HepG2 (cell line): Measurements from ENCODE around the gene TPD52L2. TPM values are rescaled to one million over a fixed set of nuclear protein-coding genes. Genes with fewer than 3 reads are reported as not detected.

ENCODE experiments used
- FOXK1 ChIP-seq: sonication (generic); formaldehyde crosslinking; IDR thresholded peaks from 2 replicates; pipeline ENCODE4 v1.4.0; 2020; ENCODE audit warnings: low read depth, missing genetic modification reagents, borderline replicate concordance
- GLMP ChIP-seq: sonication (generic); formaldehyde crosslinking; IDR thresholded peaks from 2 replicates; pipeline ENCODE4 v1.9.0; 2021; ENCODE audit warnings: missing genetic modification reagents, mild to moderate bottlenecking, borderline replicate concordance
- HOXA9 ChIP-seq: sonication (generic); formaldehyde crosslinking; IDR thresholded peaks from 2 replicates; pipeline ENCODE4 v1.8.1; 2022; ENCODE audit warnings: missing genetic modification reagents, mild to moderate bottlenecking, moderate library complexity, borderline replicate concordance
- MIER2 ChIP-seq: IDR thresholded peaks from 2 replicates; pipeline ENCODE4 v1.6.1; 2016; ENCODE audit warnings: missing biosample characterization, missing genetic modification reagents
- MTERF4 ChIP-seq: sonication (generic); formaldehyde crosslinking; IDR thresholded peaks from 2 replicates; pipeline ENCODE4 v1.8.0; 2023; ENCODE audit warnings: mild to moderate bottlenecking, missing genetic modification reagents
- NR2F6 ChIP-seq, 2 experiments: IDR thresholded peaks; 2 replicates each; pipeline ENCODE4 v1.6.1; 2016; ENCODE audit warnings: antibody characterized with exemption in 1 of 2, mild to moderate bottlenecking in 1 of 2
- PLSCR1 ChIP-seq: sonication (generic); formaldehyde crosslinking; IDR thresholded peaks from 2 replicates; pipeline ENCODE4 v1.5.0; 2020; ENCODE audit warnings: missing genetic modification reagents, mild to moderate bottlenecking, borderline replicate concordance
- PTBP1 ChIP-seq: fragments of 200-400 bp; formaldehyde crosslinking; IDR thresholded peaks from 2 replicates; pipeline ENCODE4 v1.6.1; 2018; ENCODE audit warnings: low read length, low read depth; ENCODE audit not compliant: poor library complexity, severe bottlenecking
- RAD21 ChIP-seq: fragments of 450-650 bp; formaldehyde crosslinking; IDR thresholded peaks from 2 replicates; pipeline ENCODE4 v1.5.0; 2020; ENCODE audit warnings: mild to moderate bottlenecking
- SRSF1 ChIP-seq: fragments of 200-400 bp; formaldehyde crosslinking; optimal IDR thresholded peaks from 2 replicates; pipeline ENCODE3; 2017; ENCODE audit warnings: mild to moderate bottlenecking, low read depth, low read length, moderate library complexity
- SRSF4 ChIP-seq: fragments of 200-400 bp; formaldehyde crosslinking; IDR thresholded peaks from one replicate; pipeline ENCODE4 v1.6.1; 2018; ENCODE audit warnings: mild to moderate bottlenecking, low read depth, low read length, moderate library complexity; ENCODE audit not compliant: poor library complexity, severe bottlenecking
- SRY ChIP-seq: sonication (generic); formaldehyde crosslinking; IDR thresholded peaks from 2 replicates; pipeline ENCODE4 v1.8.0; 2022; ENCODE audit warnings: mild to moderate bottlenecking, missing genetic modification reagents
- THAP7 ChIP-seq: sonication (generic); formaldehyde crosslinking; IDR thresholded peaks from 2 replicates; pipeline ENCODE4 v1.8.1; 2023; ENCODE audit warnings: mild to moderate bottlenecking, missing genetic modification reagents
- ZBTB34 ChIP-seq: sonication (generic); formaldehyde crosslinking; IDR thresholded peaks from 2 replicates; pipeline ENCODE4 v1.8.0; 2022; ENCODE audit warnings: mild to moderate bottlenecking, missing genetic modification reagents
- ZBTB8A ChIP-seq: sonication (generic); formaldehyde crosslinking; IDR thresholded peaks from 2 replicates; pipeline ENCODE4 v1.4.0; 2020; ENCODE audit warnings: mild to moderate bottlenecking, low read depth, missing genetic modification reagents, borderline replicate concordance
- ZFP37 ChIP-seq: sonication (generic); formaldehyde crosslinking; IDR thresholded peaks from 2 replicates; pipeline ENCODE4 v1.4.0; 2020; ENCODE audit warnings: missing genetic modification reagents, borderline replicate concordance
- ZNF225 ChIP-seq: sonication (generic); formaldehyde crosslinking; IDR thresholded peaks from 2 replicates; pipeline ENCODE4 v1.4.0; 2020; ENCODE audit warnings: mild to moderate bottlenecking, missing genetic modification reagents
- ZNF253 ChIP-seq: sonication (generic); formaldehyde crosslinking; IDR thresholded peaks from 2 replicates; pipeline ENCODE4 v1.8.0; 2022; ENCODE audit warnings: mild to moderate bottlenecking, missing genetic modification reagents, borderline replicate concordance
- ZNF558 ChIP-seq: sonication (generic); formaldehyde crosslinking; IDR thresholded peaks from 2 replicates; pipeline ENCODE4 v1.9.0; 2022; ENCODE audit warnings: mild to moderate bottlenecking, missing genetic modification reagents, borderline replicate concordance
- ZNF572 ChIP-seq: sonication (generic); formaldehyde crosslinking; IDR thresholded peaks from 2 replicates; pipeline ENCODE4 v1.5.1; 2020; ENCODE audit warnings: mild to moderate bottlenecking, missing genetic modification reagents
- ZNF577 ChIP-seq: sonication (generic); formaldehyde crosslinking; IDR thresholded peaks from 2 replicates; pipeline ENCODE4 v1.4.0; 2020; ENCODE audit warnings: mild to moderate bottlenecking, low read depth, missing genetic modification reagents, borderline replicate concordance
- ZNF616 ChIP-seq: sonication (generic); formaldehyde crosslinking; IDR thresholded peaks from 2 replicates; pipeline ENCODE4 v1.5.0; 2020; ENCODE audit warnings: low read depth, mild to moderate bottlenecking, missing genetic modification reagents
- ZSCAN20 ChIP-seq: sonication (generic); formaldehyde crosslinking; IDR thresholded peaks from 2 replicates; pipeline ENCODE4 v1.4.0; 2020; ENCODE audit warnings: missing genetic modification reagents, mild to moderate bottlenecking, borderline replicate concordance
- polyA plus RNA-seq, 8 experiments: library from polyadenylated mRNA; depleted of rRNA in 3 of 8; stranded (reverse) in 7 of 8; unstranded in 1 of 8; fragments of >200 nt; fragmentation: Illumina TruSeq in 4 of 8; extraction: Trizol in 4 of 8; gene quantifications; 2 replicates each; pipeline versions ENCODE4 v1.2.1 to v1.2.3, GENCODE V29; 2011 to 2016; ENCODE audit warnings: low read depth in 4 of 8, missing spikeins in 1 of 8, mixed read lengths in 1 of 8; ENCODE audit not compliant: insufficient read depth in 1 of 8
- total RNA-seq, 5 experiments: library from RNA; depleted of rRNA; stranded (reverse); fragments of >200 nt; fragmentation: Illumina TruSeq; extraction: Trizol; gene quantifications; 2 replicates each; pipeline ENCODE4 v1.2.3, GENCODE V29; 2016; ENCODE audit warnings: low read depth in 1 of 5

TPD52L2 gene
- total and polyA plus RNA-seq, 2 of the 13 experiments (the other 11 are each of a cell fraction or from before 2014, with no cell fraction given), result 156 to 184 TPM

GRCh38 chr20:63854069-63854765, 10.9 kb upstream of the TPD52L2 start (continued):
- TF ChIP-seq ZBTB8A (CRISPR knock-in tag) (no peak), PTBP1 (no peak), PLSCR1 (CRISPR knock-in tag) (no peak), MIER2 (CRISPR knock-in tag) (peak; percentile 49; the same call in 1 of the 2 replicates), ZNF616 (0 out of 2 replicates have a peak, but pooled peaks have one; percentile 55), ZNF558 (CRISPR knock-in tag) (no peak), ZFP37 (no peak), ZNF577 (CRISPR knock-in tag) (no peak), NR2F6 (IDR thresholded peaks at IDR 0.05) (peak; percentile 6; the same call in 1 of the 2 replicates), NR2F6 (CRISPR knock-in tag; IDR thresholded peaks at IDR 0.05) (peak; percentile 67), ZNF225 (CRISPR knock-in tag) (no peak), GLMP (CRISPR knock-in tag) (no peak), MTERF4 (CRISPR knock-in tag) (no peak), FOXK1 (CRISPR knock-in tag) (no peak), SRSF4 (no peak), ZSCAN20 (peak; percentile 93; the same call in 1 of the 2 replicates), THAP7 (CRISPR knock-in tag) (no peak), ZNF253 (CRISPR knock-in tag) (no peak), RAD21 (CRISPR knock-in tag) (no peak), SRY (CRISPR knock-in tag) (no peak), HOXA9 (CRISPR knock-in tag) (no peak), ZNF572 (CRISPR knock-in tag) (peak; percentile 89; the same call in 1 of the 2 replicates), SRSF1 (peak; percentile 37), ZBTB34 (no peak)
